Left renal pelvis (tissue), 4 donors: Measurements from ENCODE around the gene PAPSS1. TPM values are rescaled to one million over a fixed set of nuclear protein-coding genes. Genes with fewer than 3 reads are reported as not detected.

Source experiments
- DNase-seq, 4 donors: peaks; one replicate each; pipeline ENCODE4 v3.0.0-alpha.2; 2013; ENCODE audit warnings: low read depth in 4 of 4, low spot score in 3 of 4
- polyA plus RNA-seq, 4 donors: library from polyadenylated mRNA; unstranded; fragments of 120-200 nt; gene quantifications; one replicate each; pipeline ENCODE4 v1.2.1, GENCODE V29; 2013; ENCODE audit not compliant: insufficient read length in 4 of 4

The PAPSS1 gene
- polyA plus RNA-seq, 4 donors, result 72.7 to 103 (median 82.7) TPM

- no peak for DNase-seq
These were observed 88.5 kb downstream of the PAPSS1 start for GRCh38 chr4:107631560-107631959.

DNA sequence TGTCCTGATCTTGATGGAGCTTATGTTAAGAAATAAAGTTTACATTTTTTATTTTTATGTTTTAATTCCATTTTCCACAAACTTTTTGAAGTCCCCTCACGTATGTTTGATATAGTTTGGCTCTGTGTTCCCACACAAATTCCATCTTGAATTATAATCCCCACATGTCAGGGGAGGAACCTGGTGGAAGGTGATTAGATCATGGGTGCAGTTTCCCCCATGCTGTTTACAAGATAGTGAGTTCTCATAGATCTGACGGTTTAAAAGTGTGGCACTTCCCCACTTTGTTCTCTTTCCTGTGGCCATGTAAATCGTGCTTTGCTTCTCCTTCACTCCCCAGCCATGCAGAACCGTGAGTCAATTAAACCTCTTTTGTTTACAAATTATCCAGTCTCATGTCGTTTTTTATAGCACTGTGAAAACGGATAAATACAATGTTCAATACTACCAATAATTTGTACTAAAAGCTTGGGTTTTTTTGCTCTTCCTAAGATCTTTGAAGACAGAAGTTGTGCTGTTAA, 89.8 kb downstream of the PAPSS1 start:
- no peak for DNase-seq

DNA sequence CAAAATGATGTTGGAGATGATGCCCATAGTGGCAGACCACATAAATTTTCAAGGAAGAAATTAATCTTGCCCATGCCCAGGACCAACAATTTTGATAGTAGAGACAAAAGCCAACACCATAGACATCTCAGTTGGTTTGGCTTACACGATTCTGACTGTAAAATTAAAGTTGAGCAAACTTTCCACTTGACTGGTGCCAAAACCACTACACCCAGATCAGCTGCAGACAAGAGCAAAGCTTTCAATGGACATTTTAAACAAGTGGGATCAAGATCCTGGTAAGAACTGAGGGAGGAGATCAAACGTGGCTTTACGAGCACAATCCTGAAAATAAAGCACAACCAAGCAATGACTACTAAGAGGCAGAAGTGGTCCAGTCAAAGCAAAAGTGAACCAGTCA, 90.7 kb downstream of the PAPSS1 start:
- no peak for DNase-seq

- DNase-seq, result no peak
These were observed 94.6 kb downstream of the PAPSS1 start for GRCh38 chr4:107625391-107625902.

DNA sequence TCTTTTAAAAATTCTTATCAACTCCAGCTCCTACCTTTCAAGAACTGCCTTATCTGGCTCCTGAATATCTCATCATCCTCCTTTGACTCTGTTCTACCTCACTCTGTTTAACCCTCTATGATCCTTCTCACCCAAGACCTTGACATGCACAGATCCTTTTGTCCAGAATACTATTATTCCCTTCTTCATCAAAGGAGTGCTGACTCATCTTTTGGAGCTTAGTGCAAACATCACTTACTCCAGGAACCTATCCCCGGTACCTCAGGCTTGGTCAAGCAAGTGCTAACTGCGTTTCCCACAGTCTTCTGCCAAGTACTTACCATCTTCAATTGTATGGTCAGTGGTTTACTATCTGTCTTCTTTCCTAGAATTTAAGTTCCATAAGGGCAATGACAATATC, 96.0 kb downstream of the PAPSS1 start:
- no peak for DNase-seq

- no peak for DNase-seq
These were observed 98.0 kb downstream of the PAPSS1 start for GRCh38 chr4:107622006-107622405.

DNA sequence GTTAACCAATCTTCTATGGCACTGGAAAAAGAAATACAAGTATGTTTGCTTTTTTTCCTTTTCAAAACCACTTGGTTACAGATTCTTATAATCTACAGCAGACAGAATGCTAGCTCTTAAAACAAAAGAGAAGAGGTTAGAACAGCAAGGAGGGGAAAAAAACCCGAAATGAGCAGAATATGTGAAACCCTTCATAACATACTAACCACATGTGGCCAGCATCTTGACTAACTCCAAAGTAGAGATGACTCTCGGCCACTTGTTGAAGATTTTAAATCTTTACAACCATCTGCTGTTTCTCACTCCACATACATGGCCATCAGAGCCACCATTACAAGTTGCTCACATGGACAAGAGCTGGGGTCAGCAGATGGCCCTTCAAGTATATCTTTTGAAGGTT, 100.3 kb downstream of the PAPSS1 start:
- DNase-seq, result no peak

DNA sequence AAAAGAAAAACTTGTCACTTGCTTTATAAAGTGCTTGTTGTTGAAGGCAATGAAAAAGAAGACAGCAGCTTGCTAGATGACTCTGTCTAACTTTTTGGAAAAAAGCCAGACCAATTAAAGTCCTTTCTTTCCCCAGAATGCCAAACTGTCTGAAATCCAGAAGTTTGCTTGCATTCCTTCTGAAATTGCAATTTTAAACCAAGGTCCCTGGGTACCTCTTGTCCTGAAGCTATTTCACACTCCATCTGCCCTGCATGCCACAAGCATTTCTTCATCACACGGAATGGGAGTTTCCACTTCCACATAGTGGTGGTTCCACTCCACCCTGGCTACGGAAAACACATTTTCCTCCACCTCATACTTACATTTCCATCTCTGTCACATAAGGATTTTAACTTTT, 101.0 kb downstream of the PAPSS1 start:
- DNase-seq, result no peak

DNA sequence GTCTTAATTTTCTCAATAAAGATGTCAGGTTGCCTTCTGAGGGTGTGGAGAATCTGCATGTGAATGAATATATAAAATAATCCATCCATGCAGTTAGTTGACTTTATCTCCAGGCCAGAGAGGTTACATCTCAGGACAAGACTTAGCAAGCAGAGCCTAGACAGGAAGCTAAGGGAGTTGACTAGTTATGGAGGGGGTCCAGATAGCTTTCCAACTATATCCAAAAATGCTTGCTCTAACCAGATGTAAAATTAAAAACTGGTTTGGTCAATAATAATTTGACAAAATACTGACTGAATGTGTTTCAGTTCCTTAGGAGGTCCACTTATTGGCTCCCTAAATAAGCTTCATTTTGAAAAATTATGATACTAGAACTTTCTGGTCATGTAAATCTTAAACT, 101.4 kb downstream of the PAPSS1 start:
- DNase-seq, result no peak

- no peak for DNase-seq
These were observed 103.1 kb downstream of the PAPSS1 start for GRCh38 chr4:107616838-107617389.

DNA sequence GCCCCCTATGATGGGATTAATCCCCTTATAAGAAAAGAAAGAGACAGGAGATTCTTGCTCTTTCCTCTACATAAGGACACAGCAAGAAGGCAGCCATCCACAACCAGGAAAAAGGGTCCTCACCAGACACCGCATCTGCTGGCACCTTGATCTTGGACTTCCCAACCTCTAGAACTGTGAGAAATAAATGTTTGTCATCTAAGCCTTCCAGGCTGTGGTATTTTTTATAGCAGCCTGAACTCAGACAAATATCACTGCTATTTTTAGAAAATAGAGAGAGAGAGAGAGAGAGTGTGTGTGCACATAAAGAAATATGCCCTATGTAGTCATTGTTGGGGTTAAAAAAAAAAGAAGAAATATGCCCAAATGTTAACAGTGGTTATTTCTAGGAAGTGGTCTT, 104.2 kb downstream of the PAPSS1 start:
- DNase-seq, result no peak

DNA sequence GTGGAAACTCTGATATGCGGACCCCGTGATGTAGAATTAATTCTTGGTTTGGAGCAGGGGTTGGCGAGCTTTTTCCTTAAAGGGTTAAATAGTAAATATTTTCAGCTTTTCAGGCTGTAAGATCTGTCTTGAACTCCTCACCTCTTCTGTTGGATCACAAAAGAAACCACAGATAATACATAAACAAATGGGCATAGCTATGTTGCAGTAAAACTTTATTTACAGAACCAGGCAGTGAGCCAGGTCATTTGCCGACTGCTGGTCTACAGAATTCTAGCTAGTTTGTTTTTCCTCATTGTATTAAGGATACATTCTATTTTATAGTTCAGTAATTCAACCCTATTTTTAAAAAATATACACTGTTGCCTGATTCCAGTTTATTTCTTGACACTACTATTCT, 116.6 kb downstream of the PAPSS1 start:
- no peak for DNase-seq

- DNase-seq, result no peak
These were observed 119.1 kb downstream of the PAPSS1 start for GRCh38 chr4:107600983-107601382.

DNA sequence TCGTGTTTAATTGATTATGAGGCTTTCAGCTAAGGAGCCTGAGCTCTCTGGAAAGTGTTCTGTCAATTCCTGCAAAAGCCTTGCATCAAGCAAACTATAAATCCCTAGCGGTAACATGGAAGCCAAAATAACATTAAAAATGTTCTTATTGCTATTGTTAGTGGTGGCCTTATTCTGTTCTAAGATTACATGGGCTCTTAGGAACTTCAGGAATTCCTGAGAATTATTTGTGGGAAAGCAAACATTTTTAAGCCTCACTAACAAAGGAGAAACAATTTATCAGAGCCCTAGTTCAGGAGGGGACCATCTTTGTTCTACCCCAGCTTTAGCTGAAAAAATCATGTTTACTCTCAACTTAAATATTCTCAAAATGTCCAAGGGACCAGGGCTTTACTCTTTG, 119.6 kb downstream of the PAPSS1 start:
- no peak for DNase-seq

DNA sequence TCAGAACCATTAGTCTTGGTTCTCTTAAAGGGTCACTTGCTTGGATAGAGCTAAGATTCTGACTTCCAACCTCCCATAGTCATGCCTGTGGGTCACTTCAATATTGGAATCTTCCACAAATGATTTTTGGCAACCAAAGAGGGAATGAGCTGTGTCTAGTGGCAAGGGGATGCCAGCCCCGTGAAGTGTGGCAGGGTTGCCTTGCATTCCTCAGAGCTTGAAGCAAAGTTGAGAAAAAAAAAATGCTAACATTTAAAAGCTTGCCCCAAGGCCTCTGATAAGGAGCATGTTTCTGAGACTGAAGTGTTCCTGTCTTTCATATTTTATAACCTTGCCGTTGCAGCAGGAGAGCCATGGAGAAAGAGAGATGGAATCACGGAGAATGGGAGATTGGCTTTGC, 120.2 kb downstream of the PAPSS1 start:
- no peak for DNase-seq

- no peak for DNase-seq
These were observed 126.8 kb downstream of the PAPSS1 start for GRCh38 chr4:107593230-107593629.

GRCh38 chr4:107592519-107592918, 127.5 kb downstream of the PAPSS1 start:
- no peak for DNase-seq

DNA sequence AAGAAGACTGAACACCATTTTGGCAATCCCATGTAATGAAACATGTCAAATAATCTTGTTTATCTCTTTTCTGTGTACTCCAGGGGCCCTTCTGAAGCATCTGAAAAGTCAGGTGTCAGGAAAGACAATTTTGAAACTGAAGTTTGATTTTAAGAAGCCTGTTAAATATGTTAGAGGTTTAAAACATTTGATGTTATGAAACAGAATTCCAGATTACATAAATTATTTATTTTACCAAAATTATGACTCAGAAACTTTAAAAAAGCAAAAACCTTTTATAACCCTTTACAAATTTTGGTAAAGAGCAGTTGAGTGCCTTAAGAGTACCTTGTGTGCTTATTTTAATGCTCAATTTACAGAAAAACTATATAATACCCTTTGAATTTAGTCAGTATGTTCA, 130.8 kb downstream of the PAPSS1 start:
- no peak for DNase-seq

GRCh38 chr4:107586371-107586770, 133.7 kb downstream of the PAPSS1 start:
- no peak for DNase-seq

GRCh38 chr4:107579099-107579498, 140.9 kb downstream of the PAPSS1 start:
- no peak for DNase-seq

DNA sequence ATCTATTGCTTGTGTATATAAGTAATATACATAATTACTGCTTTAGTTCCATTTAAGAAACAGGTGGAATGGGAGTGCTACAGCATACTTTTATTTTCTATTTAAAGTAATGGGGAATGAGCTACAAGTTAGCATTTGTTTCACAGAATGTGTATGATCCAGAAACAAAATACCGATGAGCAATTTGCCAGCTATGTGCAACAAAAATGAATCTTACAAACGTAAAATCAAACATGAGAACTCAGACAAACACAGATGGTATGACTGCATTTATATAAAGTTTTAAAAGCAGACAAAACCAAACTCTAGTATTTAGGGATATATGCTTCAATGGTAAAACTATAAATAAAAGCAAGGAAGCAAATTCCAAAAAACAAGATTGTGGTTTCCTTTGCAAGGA, 141.7 kb downstream of the PAPSS1 start:
- DNase-seq, result no peak

DNA sequence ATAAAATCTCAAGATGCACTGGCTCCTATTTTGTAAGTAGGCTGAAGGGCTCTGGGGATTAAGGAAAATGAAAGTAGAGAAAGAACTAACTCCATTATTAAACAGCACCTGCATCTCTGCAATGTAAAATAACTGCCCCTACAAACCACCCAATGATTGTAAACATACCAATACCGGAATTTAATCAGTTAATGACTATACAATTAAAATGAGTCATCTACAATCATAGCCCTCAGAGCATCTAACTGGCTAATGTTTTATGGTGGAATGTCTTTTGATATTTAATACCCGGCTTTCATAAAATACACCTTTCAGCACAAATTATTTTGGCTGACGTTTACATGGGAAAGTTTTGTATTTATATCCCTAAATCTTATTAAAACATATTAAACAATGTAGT, 142.3 kb downstream of the PAPSS1 start:
- DNase-seq, result no peak

- DNase-seq, result no peak
These were observed 144.8 kb downstream of the PAPSS1 start for GRCh38 chr4:107575243-107575642.
